Measurements from ENCODE around the gene MAOB.
"Not testable (repeated sequence)": the region's sequence is repeated elsewhere in the genome, so short reads cannot be mapped to it uniquely, and the experiment has no call there.

MAOB gene

DNA sequence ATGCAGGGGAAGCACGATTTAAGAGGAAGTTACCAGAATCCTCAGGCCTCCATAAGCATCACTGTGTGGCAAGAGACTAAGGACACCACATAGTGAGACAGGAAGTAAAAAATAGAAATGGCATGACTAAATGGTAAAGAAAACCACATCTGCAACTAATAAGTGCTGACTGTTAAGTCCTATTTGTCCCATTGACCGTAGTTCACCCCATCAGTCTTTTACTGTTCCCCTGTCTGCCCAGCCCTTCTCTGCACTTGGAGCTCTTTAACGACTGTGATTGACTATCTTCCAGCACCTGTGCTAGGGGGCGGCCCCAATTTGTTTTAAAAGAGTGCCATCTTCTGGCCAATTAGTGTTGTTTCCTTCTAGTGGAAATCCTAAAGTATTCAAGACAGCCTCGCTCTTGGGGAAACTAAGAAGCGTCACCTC, 132.0 kb downstream of the MAOB start:
- DNase-seq: peak; percentile 32

DNA sequence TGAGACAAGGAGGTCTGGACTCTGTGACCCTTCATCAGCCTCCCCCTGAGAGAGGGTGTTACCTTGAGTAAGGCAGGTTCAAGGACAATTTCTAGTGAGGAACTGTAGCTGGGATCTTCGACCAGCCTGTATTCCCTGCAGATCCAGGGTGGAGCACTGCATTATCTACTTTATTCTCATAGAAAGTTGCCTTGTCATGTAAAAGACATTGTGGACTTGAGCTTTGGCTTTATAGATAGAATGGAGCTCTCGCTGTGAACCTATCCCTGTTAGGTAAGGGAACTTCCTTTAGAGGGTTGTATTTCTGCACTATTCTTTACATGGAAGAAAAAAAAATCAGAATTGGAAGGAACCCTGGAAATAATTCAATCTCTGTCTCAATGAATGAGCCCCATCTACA, 134.8 kb downstream of the MAOB start:
- DNase-seq: no peak

- no peak for DNase-seq
Measured at GRCh38 chrX:43745938-43746721, 136.1 kb downstream of the MAOB start.

GRCh38 chrX:43744284-43744683, 138.0 kb downstream of the MAOB start:
- no peak for DNase-seq

DNA sequence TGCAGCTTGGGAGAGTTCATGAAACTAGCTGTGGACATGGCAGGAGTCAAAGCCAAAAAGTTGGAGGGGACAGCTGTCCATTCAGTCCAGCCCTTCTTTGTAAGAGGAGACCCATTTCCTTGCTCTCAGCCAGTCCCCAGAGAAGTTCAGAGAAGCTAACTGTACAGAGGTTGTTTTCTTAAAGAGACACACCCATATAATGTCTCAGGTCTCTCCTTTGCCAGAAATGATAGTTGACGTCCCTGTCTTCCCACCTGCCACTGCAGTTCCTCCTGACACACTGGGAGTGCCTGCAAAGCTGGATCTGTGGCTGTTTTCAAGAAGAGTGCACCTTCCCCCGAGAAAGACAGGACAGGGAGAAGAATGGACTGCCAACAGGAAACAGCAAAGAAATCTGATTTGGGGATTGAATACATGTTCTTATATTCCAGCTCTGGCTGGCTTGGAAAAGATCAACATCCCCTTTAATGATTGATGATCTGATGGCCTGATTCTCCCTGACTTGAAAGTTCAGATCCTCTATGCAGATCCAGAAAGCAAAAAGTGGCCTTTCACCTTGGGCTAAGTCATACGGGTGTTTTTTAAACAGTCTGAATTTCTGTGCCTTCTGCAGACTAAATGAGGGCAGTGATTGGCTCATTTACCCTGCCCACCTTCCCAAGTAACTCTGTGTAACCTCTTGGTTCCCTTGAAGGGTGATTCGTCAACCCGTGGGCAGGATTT, 139.0 kb downstream of the MAOB start:
- no peak for DNase-seq

GRCh38 chrX:43741843-43742573, 140.2 kb downstream of the MAOB start:
- no peak for DNase-seq

- DNase-seq: no peak
Measured at GRCh38 chrX:43735957-43736356, 146.3 kb downstream of the MAOB start.

GRCh38 chrX:43735534-43735933, 146.7 kb downstream of the MAOB start:
- DNase-seq: no peak

GRCh38 chrX:43734444-43734843, 147.8 kb downstream of the MAOB start:
- no peak for DNase-seq

- no peak for DNase-seq
Measured at GRCh38 chrX:43733699-43734098, 148.6 kb downstream of the MAOB start.

DNA sequence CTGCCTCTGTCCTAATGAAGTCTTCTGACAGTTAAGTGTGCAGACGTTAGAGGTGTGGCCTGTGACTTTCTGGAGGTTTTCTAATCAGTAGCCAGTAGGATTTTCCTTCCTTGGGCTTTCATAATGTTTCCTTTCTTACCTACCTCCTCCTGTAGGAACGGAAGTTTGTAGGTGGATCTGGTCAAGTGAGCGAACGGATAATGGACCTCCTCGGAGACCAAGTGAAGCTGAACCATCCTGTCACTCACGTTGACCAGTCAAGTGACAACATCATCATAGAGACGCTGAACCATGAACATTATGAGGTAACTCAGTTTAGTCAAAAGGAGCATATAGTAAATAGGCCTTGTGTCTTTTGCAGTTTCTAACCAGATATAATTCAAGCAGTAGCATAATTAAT, 151.2 kb downstream of the MAOB start:
- DNase-seq: no peak

DNA sequence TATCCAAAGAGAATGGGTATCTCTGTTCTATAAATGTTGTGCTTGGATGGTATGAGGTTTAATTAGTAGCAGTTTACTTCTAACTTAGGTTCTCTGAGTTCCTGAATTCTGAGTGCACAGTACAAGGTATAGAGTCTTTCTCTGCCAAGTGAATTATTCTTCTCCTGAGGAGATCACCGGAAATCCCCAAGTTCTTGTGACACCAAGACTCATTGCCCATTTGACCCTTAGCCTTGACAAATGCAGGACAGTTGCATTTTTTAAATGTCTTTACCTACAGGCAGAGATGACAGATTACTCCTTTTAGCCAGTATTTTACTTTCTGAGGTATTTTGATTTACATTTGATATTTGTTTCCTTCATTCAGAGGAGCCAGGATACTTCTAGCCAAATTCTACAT, 153.3 kb downstream of the MAOB start:
- DNase-seq: no peak

- DNase-seq: no peak
Measured at GRCh38 chrX:43728002-43728401, 154.2 kb downstream of the MAOB start.

DNA sequence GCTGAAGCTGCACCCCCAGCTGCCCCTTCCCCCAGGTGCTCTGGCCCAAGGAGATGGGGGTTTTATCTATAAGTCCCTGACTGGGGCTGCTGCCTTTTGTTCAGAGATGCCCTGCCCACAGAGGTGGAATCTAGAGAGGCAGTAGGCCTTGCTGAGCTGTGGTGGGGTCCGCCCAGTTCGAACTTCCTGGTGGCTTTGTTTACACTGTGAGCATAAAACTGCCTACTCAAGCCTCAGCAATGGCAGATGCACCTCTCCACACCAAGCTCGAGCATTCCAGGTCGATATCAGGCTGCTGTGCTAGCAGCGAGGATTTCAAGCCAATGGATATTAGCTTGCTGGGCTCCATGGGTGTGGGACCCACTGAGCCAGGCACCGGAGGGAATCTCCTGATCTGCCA, 155.0 kb downstream of the MAOB start:
- DNase-seq: not testable (repeated sequence)

DNA sequence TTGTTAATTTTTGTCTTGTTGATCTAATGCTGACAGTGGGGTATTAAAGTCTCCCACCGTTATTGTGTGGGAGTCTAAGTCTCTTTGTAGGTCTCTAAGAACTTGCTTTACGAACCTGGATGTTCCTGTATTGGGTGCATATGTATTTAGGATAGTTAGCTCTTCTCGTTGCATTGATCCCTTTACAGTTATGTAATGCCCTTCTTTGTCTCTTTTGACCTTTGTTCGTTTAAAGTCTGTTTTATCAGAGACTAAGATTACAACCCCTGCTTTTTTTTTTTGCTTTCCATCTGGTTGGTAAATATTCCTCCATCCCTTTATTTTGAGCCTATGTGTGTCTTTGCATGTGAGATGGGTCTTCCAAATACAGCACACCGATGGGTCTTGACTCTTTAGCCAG, 157.0 kb downstream of the MAOB start:
- DNase-seq: not testable (repeated sequence)

- no peak for DNase-seq
Measured at GRCh38 chrX:43720961-43721360, 161.3 kb downstream of the MAOB start.

- no peak for DNase-seq
Measured at GRCh38 chrX:43720082-43720481, 162.2 kb downstream of the MAOB start.

GRCh38 chrX:43718956-43719355, 163.3 kb downstream of the MAOB start:
- DNase-seq: no peak

GRCh38 chrX:43718546-43718945, 163.7 kb downstream of the MAOB start:
- DNase-seq: no peak

DNA sequence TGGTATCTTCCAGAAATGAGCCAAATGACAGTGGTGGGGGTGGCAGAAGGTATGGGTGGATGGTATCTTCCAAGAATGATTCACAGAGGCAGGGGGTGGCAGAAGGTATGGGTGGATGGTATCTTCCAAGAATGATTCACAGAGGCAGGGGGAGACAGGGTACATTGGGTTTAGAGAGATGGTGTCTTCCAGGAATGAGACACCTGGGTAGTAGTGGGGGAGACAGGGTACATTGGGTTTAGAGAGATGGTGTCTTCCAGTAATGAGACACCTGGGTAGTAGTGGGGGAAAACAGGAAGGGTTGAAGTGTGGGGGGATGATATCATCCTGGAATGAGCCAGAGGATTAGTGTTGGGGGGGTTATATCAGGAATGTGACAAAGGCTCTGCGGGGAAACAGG, 164.2 kb downstream of the MAOB start:
- DNase-seq: no peak

GRCh38 chrX:43717161-43717560, 165.1 kb downstream of the MAOB start:
- no peak for DNase-seq

DNA sequence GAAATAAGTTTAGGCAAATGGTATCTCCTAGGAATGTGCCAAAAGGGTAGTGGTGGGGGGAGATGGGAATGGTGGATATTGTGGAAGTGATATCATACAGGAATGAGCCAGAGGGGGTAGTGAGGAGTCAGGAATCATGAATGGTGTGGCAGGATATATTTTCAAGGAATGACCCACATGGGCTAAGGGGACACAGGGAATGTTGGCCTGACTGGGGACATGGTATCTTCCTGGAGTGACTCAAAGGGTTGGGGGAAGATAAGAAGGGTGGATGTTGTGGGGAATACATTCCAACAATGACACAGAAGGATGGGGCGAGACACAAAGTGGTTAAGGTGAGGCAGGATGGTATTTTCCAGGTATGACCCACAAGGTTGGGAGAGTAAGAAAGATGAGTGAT, 165.6 kb downstream of the MAOB start:
- DNase-seq: no peak

Data from activated gamma-delta T cell treated with Interleukin-2 at 50 U/mL for 16 hours (primary cell).